GM19395 (cell line): ENCODE data around the gene DTX4.

Source experiments
- ATAC-seq: cut with Tn5 transposase; IDR thresholded peaks from one replicate; pipeline ENCODE4 v1.9.1; 2021; ENCODE audit warnings: mild to moderate bottlenecking, moderate library complexity; ENCODE audit not compliant: unreplicated experiment

The DTX4 gene

DNA sequence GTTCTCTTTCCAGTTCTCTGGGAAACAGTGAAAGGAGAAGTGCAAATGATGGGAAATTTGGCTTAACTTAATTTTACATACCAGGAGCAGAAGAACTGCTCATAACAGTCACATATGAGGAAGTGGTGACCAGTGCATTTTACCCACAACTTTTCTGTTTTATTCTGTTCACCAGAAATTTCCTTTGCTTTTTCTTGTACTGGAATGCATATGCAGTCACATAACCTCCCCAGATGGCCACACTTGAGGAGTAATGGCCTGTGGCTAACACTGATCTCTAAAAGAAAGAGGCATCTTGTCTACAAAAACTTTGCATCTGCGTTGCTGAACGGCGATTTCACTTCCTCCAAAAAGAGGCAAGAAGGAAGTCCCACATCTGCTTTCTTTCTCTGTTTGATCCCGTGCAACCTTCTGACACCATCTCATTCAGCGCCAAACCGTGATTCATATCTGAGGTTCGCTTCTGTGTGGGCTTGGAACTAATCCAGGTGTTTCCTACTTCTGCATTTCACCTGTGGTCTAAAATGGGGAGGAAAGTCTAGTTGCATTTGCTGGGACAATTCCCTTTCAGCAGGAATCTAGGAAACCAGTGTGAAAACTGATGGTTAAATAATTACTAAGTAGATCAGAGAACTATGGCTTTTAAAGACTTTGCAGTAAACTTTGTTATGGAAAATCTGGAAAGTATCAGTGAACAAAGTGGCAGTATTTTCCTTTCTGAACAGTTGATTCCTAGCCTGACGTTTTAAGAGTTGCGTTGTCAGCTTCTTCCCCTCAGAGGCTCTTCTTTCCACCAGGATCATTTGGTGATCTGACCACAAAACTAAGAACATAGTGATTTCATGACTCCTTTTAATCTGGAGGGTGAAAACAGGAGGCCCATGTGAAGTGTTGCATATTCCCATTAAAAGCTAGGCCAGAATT, 45.0 kb downstream of the DTX4 start:
- peak; percentile 89 for ATAC-seq

DNA sequence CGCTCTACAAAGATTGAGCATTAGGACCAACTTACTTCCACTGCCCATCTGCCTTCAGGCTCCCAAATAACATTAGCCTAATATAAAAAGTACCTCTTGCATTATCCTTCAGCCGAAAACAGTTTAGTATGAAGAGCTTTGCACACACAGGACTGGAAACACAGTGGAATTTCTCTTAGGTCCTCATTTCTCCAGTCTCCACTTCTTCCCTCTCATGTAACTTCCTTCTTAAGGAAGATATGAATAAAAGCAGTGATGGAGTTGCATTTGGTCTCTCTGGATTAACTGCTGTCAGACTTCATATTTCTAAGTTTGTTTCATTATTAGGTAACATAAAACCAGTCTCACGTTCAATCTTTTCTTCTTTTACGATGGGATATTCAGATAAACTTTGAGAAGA, 46.4 kb downstream of the DTX4 start:
- no peak for ATAC-seq

DNA sequence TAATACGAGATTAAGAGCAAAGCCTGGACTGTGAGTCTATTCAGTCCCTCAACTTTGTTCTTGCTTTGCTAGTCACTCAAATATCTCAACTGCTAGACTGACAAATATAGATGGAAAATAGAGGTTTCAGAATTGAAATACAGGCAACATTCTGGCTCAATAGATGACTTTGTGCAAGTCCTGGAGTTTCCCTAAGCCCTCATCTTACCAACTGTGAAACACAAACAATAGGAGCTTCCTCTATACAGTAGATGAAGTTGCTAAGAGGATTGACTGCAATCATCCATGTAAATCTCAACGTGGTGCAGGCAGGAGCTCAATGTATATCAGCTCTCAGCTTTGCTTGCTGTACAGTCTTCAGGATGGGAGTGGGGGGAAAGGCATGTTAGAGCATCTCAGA, 47.0 kb downstream of the DTX4 start:
- ATAC-seq: no peak

DNA sequence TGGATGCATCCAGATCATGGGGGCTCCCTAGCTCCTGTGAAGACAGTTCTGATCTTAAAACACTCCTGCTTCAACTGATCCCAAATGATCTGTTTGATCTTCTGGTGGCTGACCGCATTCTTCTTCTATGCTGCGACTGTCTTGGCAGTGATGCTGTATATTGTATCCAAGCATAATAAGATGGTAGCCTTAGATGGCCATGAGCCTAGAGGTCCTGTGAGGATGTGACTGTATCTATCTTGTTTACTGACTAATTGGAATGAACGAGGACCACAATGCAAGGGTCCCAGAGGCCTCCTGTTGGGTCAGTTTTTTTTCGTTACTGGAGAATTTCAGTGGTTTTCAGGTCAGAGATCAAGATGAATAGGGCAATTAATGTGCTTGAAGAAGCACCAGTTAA, 47.9 kb downstream of the DTX4 start:
- no peak for ATAC-seq

DNA sequence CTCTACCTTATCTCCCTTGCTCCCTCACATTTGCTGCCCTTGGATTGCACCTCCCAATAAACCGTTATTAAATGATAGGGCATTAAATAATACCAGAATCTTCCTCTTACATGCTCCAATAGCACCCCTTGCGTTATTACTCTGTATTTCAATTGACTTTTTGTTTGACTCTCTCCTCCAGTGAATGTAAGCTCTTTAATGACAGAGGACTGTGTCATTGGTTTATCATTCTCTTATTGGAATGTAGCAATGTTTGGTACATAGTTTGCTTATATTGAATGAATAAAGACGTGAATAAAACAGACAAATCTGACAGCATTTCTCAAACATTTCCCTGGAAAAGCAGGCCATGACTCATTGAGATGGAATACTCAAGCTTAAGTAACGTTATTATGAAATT, 49.5 kb downstream of the DTX4 start:
- no peak for ATAC-seq

DNA sequence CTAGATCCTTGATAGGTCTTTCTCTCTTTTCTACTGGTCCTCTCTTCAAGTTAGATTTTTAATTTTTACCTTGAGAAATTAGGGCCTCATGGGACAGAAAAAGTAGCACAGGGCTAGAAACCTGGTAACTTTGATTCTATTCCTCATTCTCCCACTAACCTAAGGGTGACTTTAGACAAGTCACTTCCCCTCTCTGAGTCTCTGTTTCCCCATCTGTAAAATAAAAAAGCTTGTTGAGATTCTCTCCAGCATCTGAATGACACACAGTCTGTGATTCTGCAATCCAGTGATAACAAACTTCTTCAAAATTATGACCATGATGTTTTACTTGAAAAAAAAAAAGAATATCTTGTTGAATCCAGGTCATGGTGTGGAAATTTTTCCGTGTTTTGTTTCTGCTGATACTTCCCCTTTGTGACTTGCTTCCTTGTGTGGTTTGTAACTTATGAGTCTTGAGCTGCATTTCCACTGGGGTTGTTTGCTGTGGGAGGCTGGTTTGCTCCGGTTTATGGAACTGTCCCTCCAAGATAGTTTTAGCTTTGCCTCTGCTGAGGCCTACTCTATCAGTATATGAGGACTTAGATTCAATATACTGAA, 50.6 kb downstream of the DTX4 start:
- no peak for ATAC-seq

DNA sequence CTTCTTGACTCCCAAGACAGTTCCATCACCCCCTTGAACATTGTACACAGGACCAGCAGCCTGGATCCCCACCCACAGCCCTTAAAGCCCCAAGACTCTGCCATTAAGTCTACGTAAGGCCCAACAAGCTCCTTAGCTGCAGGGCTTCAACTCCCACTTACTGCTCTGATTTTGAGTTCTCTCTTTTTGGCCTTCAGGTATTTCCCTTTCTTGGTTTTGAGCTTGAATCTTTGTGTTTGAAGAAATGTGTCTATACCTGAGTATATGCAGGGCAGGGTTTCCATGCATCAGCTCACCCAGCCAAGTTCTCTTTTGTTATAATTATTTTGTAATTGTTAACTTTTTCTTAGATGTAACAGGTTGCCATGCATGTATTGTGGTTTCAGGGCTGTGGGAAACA, 51.2 kb downstream of the DTX4 start:
- ATAC-seq: no peak

DNA sequence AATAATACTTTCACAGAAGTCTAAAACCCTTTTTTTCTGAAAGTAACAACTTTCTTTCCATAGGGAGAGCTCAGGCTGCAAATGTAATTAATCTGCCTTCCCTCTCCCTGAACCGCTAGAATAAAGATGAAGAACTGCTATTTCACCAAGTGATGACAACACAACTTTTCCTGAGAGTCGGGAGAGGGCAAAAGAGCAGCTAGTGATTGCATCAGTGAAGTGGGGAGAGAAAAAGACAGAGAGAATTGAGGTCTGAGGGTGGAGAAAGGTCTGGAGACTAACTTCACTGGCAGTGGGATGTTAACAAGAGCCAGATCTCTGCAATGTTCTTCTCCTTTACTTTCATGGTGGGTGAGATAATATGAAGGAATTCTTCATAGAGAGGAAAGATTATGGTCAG, 51.7 kb downstream of the DTX4 start:
- ATAC-seq: no peak

DNA sequence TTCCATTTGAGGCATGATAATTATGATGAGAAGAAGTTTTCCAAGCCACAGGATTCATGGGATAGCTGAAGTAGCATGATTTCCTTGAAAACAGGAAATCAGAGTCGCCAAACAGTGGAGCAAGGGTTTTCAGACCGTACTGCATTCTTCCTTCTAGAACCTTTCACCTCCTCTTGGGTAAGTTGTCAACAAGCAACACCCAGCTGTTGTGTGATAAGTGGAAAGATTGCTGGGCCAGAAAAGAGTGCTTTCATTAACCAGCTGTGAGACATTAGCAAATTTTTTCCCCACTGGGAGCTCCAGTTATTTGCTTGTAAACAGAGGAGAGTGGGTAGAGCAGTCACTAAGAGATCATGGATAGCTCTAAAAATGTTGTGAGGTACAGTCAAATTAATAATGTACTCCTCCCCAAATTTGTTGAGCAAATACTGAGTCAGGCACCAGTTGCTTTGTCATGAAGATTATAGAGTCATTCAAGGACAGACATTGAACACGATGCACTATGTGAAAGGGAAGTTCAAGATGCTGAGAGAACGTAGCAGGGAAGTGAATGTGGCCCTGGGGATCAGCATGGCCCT, 52.5 kb downstream of the DTX4 start:
- peak; percentile 48 for ATAC-seq

DNA sequence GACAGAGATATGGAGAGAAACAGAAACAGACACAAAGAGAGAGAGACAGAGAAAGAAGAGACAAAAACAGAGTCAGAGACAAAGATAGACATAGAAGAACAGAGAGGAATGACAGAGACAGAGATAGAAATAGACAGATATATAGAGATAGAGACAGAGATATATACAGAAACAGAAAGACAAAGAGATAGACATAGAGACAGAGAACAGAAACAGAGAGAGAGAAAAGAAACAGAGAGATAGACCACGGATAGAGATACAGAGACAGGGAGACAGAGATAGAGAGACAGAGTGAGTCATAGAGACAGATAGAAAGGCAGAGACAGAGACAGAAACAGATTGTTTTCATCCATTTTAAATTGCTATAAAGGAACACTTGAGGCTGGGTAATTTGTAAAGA, 53.1 kb downstream of the DTX4 start:
- ATAC-seq: peak; percentile 40

DNA sequence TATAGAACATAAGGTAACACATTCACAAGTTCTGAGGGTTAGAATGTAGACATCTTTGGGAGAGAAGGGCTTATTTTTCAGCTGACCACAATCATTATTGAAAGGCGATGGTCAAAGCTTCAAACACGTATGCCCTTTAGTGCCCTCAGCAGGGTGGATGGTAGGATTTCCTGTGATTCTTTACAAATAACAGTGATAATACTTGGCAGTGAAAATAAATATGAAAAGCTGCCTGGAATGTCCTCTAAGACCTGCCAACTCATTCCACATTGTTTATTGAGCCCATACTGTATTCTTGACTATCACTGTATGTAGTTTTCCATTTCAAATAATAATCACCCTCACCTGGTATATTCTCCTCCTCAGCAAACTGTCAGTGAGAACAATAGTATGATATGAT, 54.5 kb downstream of the DTX4 start:
- ATAC-seq: no peak

DNA sequence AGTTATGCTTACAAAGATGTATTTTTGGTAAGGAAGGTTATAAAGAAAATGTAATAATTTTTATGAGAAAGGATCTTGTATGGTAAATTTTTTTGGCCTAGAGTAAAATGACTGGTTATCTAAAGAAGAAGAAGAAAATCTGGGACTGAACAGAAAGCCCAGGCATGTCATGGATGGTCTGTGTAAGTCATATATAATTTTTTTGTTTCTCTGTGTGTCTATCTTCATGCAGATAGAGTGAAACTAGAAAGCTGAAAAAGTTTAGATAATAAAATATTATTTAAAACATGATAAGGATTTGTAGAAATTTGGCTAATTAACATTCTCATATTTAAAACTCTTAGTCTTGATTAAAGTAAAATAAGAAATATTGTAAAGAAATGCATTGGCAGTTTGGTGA, 68.4 kb downstream of the DTX4 start:
- no peak for ATAC-seq

DNA sequence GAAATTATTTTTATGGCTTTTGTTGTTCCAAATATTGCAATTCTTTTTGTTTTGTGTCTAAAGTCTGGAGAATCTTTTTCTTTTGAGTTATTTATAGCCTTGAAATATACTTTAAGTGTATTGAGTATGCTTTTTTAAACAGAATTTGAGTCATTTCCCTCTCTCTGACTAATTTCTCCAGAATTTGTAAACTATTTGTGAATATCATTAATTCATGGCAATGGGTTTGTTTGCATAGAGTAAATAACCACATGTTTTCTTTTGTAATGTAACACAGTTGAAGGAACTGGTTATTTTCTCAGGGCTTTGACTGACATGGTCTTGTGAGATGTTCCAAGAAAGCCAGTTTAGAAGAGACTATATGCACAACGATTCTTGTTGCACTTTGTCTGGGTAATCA, 71.7 kb downstream of the DTX4 start:
- ATAC-seq: no peak

DNA sequence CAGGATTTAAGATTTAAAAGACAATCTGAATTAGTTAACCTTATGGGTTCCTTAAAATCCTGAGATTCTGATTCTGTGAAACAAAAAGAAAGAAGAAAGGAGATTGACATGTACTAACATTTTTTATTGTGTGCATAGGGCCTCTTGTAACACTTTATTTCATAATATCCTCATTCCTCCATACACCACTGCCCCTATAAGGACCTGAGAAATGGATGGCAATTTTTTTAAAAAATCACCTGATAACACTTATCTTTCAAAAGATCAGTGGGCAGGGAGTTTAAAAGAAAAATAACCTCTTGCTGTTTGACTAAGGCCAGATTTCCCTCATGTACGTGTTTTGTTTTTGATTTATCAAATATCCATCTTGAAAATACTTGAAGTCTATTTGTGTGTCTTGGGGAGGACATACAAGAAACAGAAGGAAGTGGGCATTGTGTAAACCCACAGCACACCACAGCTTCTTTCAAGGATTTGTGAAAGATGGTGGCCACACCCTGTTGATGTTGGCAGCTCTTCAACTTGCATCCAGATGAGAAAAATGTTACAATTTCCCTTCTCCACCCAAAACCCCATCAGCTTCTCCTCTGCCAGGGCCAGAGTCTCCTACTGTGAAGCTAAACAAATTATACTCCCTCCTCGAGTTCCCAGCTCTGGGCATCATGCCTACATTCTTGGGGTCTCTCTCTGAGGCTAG, 75.7 kb downstream of the DTX4 start:
- ATAC-seq: no peak

DNA sequence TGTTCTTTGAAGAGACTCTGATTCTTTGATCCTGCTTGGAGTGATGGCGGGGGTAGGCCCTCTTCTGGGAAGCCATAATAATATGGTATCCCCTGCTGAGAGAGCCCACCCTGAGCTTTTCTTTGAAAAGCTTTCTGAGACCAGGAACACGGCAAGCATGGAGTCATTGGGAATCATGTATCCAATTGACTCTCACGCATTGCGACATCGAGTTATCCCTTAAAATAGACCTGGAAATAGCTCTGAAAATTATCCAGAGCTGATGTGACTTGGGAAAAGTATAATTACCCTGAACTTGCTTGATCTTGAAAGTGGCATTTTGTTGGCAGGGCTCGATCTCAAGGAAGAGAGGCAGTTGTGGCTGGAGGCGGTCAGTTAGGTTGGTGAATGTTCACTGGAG, 77.6 kb downstream of the DTX4 start:
- no peak for ATAC-seq

DNA sequence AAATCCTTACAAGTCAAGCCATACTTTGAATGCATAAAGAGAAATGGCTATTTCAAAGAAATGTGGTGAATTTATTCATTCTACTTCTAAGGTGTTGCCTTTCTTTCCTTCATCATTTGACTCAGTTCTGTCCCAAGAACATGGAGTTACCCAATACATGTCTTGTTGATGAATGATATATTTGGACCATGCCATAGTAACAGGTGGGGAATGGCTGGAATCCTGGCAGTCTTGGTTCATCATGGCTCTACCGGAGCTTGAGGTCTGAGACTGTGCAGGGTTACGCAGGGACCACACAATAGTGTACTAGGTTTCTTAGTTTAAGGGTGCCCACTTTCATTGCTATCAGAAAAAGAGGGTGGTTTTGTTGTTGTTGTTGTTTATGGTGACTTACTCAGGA, 81.1 kb downstream of the DTX4 start:
- ATAC-seq: no peak

DNA sequence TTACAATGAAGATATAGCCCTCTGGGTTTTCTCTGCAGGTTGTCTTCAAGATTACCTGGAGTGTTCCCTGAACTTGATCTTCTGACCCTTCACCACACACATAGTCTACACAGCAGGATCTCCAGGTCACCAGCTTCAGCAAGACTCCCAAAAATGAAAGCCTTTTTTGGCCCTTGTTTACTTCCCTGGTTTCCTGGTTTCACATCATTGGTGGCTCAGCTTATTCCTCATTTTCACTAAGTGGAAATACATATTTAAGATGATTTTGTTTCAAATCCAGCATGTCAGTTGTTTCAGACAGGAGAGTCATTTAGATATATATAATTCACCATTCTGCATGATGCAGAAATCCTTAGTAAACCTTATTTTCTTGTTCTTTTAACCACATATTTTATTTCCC, 82.4 kb downstream of the DTX4 start:
- no peak for ATAC-seq

DNA sequence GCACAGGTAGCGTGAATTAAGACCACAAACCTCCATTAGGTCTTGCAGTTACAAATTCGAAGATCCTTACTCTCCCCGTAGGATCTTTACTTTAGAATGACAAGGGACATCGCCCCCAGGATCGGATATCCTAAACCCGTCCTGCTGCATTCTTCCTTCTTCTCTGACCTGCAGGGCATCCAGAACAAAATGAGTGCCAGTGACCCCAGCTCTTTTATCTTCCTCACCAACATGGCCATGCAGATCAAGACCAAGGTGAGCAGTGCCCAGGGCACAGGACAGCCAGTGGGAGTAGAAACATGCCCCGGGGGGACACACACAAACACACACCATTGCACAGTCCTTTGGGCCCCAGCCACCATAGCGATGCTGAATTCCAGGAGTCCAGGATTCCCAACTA, 83.3 kb downstream of the DTX4 start:
- ATAC-seq: no peak
